ENCODE results near the gene MYBBP1A. TPM values are rescaled to one million over a fixed set of nuclear protein-coding genes. Genes with fewer than 3 reads are reported as not detected.

Gene MYBBP1A
- total and polyA plus RNA-seq, 2 of the 13 experiments (the other 11 are each of a cell fraction or from before 2014, with no cell fraction given), result 18.6 to 54.8 TPM

- TF ChIP-seq SNAPC4 (CRISPR knock-in tag; IDR thresholded peaks at IDR 0.05) (no peak), CREB1 (IDR thresholded peaks at IDR 0.05) (no peak), CREB1 (CRISPR knock-in tag; IDR thresholded peaks at IDR 0.05) (no peak), ZSCAN9 (CRISPR knock-in tag; IDR thresholded peaks at IDR 0.05; ENCODE audit: borderline replicate concordance) (no peak), MXD3 (CRISPR knock-in tag; IDR thresholded peaks at IDR 0.05) (no peak), KLF12 (CRISPR knock-in tag; IDR thresholded peaks at IDR 0.05; ENCODE audit: borderline replicate concordance) (no peak), KLF13 (CRISPR knock-in tag; IDR thresholded peaks at IDR 0.05) (no peak), YEATS4 (CRISPR knock-in tag; IDR thresholded peaks at IDR 0.05; ENCODE audit: borderline replicate concordance) (no peak), ZNF34 (CRISPR knock-in tag; IDR thresholded peaks at IDR 0.05; ENCODE audit: borderline replicate concordance) (no peak), MTA1 (CRISPR knock-in tag; IDR thresholded peaks at IDR 0.05; ENCODE audit: borderline replicate concordance) (no peak), CBX5 (CRISPR knock-in tag; IDR thresholded peaks at IDR 0.05; ENCODE audit: borderline replicate concordance) (0 out of 2 replicates have a peak, but pooled peaks have one; percentile 25), CEBPG (CRISPR knock-in tag; IDR thresholded peaks at IDR 0.05) (no peak), SALL1 (CRISPR knock-in tag; IDR thresholded peaks at IDR 0.05) (peak; percentile 60), ZNF530 (CRISPR knock-in tag; IDR thresholded peaks at IDR 0.05; ENCODE audit: low read depth) (no peak), ZMYM3 (CRISPR knock-in tag; IDR thresholded peaks at IDR 0.05) (no peak), HIVEP1 (CRISPR knock-in tag; IDR thresholded peaks at IDR 0.05) (no peak), POGZ (CRISPR knock-in tag; IDR thresholded peaks at IDR 0.05) (no peak), SMARCC2 (IDR thresholded peaks at IDR 0.05) (no peak), ZNF280D (CRISPR knock-in tag; IDR thresholded peaks at IDR 0.05) (no peak), SAFB2 (CRISPR knock-in tag; IDR thresholded peaks at IDR 0.05; ENCODE audit: borderline replicate concordance, low read depth) (no peak), ZNF550 (CRISPR knock-in tag; IDR thresholded peaks at IDR 0.05; ENCODE audit: borderline replicate concordance) (no peak), PLRG1 (conservative IDR thresholded peaks at IDR 0.05) (no peak)
Observed at GRCh38 chr17:4565209-4566141, 10.3 kb upstream of the MYBBP1A start (continued).
